Measurements from ENCODE around the gene NAGA.
"Not testable (repeated sequence)": the region's sequence is repeated elsewhere in the genome, so short reads cannot be mapped to it uniquely, and the experiment has no call there.

NAGA gene

GRCh38 chr22:42070517-42071422 is at the start of gene NAGA:
TSS of gene NAGA (minus strand) at chr22:42070812. CDS start at chr22:42070297, 515 bp downstream.
- peak within 1 kb of the TSS; percentile 81 for H3K27ac ChIP-seq
- TF ChIP-seq ZFX (IDR thresholded peaks at IDR 0.05) (peak; percentile 60; the same call in 1 of the 2 replicates), CTCF (conservative IDR thresholded peaks at IDR 0.05) (no peak)

- TF ChIP-seq CTCF (conservative IDR thresholded peaks at IDR 0.05) (no peak), ZFX (IDR thresholded peaks at IDR 0.05) (no peak)
- no peak overlapping the region for H3K27ac ChIP-seq
Measured at GRCh38 chr22:42116848-42117424, 46.3 kb upstream of the NAGA start.

- H3K27ac ChIP-seq = not testable (repeated sequence)
Measured at GRCh38 chr22:42115420-42115830, 44.8 kb upstream of the NAGA start.

GRCh38 chr22:42114721-42115120 is 44.1 kb upstream of the NAGA start:
- H3K27ac ChIP-seq = no peak overlapping the region
- TF ChIP-seq ZFX (IDR thresholded peaks at IDR 0.05) (no peak), CTCF (conservative IDR thresholded peaks at IDR 0.05) (peak; percentile 33)

- TF ChIP-seq CTCF (conservative IDR thresholded peaks at IDR 0.05) = peak; percentile 17
- not testable (repeated sequence) for H3K27ac ChIP-seq
Measured at GRCh38 chr22:42112793-42113192, 42.2 kb upstream of the NAGA start.

- TF ChIP-seq CTCF (conservative IDR thresholded peaks at IDR 0.05) = no peak
- H3K27ac ChIP-seq = no peak overlapping the region
Measured at GRCh38 chr22:42111798-42112197, 41.2 kb upstream of the NAGA start.

GRCh38 chr22:42108848-42109247 is 38.2 kb upstream of the NAGA start:
- H3K27ac ChIP-seq = no peak overlapping the region
- no peak for TF ChIP-seq ZFX (IDR thresholded peaks at IDR 0.05)
- no peak for TF ChIP-seq CTCF (conservative IDR thresholded peaks at IDR 0.05)

GRCh38 chr22:42104332-42104860 is 33.8 kb upstream of the NAGA start:
- not testable (repeated sequence) for H3K27ac ChIP-seq

Measured in C4-2B (cell line).